Left hindlimb (tissue), 1 donor: ENCODE measurements around the gene OPCML.

Experiments
- DNase-seq: peaks from one replicate; pipeline ENCODE4 v3.0.0-alpha.2; 2018

Gene OPCML

GRCh38 chr11:133012803-133013202 is 519.5 kb downstream of the OPCML start:
- no peak for DNase-seq

DNA sequence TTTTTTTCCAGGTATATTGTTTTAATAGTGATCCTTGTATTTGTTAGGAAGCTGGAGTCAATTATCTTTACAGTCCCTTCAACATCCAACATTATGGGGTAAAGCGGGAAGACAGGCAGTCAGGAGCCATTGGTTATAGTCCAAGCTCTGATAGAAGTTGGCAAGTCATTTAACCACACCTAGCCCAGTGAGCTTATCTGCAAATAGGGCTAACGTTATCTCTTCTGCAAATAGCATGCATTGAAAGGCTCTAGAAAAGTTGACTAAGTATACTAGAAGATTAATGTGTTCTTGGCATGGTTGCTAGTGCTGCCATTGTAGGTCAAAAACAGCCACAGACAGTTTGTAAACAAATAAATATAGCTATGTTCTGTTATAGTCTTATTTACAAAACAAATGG is 520.7 kb downstream of the OPCML start:
- no peak for DNase-seq

DNA sequence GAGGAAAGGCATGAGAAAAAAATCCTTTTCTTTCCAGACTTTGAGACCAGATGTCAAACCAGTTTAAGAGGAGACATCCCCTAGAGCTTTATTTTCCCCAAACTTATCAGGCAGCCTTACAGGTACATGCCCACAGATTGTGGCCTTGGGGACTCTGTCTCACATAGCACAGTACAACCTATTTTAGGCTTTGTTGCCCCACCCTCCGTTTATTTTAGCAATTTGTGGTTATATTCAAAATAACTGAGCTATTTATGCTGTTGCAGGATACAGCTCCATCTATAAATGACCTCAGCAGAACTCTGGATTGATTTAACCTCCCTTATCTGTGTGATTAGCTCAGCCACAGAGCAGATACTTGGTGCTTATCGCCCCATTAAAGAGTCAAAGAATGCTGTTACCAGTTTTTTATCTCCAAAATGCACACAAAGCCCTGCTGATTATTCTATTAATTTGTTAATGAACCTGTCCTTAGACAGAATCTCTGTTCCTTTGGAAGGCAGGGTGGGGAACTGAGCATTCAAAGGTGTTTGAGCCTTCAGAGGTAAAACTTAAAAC is 525.2 kb downstream of the OPCML start:
- DNase-seq, result no peak

DNA sequence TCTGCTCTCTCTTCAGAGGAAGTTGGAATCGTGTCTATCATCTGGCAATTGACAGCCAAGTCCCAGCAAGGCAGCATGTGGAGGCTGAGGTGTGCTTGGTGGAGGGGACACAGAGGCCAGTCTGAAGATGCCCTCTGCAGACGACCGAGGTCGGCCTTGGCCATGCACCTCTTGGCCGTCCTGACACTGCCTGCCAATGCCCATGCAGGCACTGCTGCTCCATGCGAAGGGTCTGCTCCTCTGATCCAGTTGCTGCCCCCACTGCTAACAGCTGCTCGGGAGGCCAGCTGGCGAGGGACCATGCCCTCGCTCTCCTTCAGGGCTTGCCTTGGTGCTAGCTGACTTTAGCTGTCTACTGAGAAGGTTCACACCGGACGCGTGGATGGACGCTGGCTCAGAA is 527.9 kb downstream of the OPCML start:
- no peak for DNase-seq

- DNase-seq, result no peak
Measured at GRCh38 chr11:132999516-132999915, 532.8 kb downstream of the OPCML start.

DNA sequence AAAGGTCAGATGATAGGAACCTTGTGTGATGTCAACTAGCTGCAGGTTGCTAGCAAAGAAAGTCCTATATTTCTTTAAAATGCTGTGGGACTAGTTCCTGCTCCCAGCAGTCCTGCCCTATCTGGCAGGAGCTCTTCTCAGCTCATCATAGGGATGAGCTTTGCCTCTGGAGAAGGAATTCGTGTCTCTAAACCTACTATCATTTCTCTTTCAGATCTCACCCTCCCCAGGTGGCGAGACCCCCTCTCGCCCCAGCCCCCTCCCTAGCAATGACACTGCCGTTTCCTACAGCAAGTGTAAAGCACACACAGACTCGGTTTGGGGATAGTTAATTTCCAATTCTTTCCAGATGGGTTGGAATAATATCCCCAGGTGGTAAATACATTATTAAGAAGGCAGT is 533.3 kb downstream of the OPCML start:
- DNase-seq, result no peak

DNA sequence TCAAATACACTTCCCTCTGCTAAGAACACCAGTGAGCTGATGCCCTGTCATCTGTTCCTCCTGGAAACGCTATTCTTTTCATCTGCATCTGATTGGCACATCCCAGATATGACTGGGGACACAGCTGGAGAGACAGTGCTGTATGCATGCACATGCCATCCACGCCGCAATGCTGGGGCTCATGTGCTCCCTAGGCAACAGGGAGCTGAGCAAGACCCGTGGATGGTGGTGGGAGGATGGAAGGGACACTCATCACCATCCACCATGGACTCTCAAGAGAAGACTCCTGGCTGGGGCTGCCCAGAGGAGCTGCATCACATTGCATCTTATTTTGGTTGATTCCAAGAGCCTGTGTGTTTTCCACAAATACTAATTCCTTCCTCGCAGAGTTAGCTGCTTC is 534.9 kb downstream of the OPCML start:
- DNase-seq, result no peak

DNA sequence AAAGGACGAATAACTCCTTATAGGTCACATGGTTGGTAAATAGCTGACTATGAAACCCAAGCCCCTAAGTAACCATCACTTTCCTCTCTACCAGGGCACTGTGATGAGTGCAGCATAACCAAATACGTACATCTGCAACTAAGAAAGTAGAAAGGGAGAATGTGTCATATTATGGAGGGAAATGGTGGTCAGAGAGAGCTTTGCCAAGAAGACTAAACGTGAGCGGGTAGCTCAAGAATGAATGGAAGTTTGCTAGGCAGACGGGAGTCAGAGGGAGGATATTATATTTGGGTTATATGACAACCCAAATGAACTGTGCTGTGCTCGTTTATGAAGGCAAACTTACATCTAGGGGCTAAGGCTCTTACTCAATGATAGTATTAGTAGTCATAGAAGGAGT is 537.3 kb downstream of the OPCML start:
- no peak for DNase-seq

GRCh38 chr11:132993991-132994502 is 538.3 kb downstream of the OPCML start:
- DNase-seq, result no peak

DNA sequence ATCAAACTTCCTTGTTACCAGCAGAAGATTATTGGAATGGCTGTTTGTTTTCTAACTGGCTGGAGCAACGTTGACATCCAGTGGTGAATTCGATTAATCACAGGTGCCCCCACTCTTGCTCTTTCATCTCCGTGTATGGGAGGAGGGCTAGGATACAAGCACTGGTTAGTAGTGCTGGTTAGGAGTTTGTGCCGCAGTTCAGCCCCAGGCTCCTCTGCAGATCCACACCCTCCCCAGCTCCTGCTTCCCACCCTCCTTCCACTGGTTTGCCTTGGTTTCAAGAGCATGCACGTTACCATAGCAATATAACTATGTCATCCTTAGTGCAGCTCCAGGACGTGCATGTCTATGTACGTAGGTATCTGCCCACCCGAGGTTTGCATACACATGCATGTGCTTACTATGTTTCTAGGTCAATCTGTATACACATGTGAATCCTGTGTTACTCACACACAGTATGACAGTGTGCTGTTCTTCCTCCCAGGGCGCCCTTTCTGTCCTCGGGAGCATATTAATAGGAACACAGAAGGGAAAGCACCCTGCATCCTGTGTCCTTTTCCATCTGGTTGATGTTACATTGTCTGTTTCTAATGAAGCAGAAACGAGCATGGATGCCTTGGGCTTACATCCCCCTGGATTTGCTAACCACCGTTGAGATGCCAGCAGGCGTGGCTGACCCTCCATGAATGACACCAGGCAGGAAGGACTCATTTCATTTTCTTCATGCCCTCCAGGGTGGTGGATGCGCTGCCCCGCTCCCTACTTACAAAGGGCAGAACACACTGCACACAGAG is 539.3 kb downstream of the OPCML start:
- no peak for DNase-seq

- no peak for DNase-seq
Measured at GRCh38 chr11:132988411-132988810, 543.9 kb downstream of the OPCML start.

DNA sequence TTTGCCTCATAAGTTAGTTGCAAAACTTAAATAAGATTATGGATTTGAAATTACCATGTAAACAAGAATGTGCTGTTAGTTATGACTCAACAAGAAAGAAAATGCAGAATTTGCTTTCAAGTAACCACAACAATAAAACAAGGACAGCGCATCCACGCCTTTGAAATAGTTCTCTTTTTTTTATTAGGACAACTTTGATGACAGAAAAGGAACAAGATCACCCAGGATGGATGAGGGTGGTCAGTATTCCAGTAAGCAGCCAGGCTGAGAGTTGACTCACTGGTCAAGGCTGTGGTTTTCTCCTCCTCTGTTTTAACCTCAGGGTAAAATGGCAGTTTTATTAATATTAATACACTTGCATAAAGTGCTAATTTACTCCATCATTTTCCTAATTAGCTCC is 544.4 kb downstream of the OPCML start:
- DNase-seq, result no peak

GRCh38 chr11:132983641-132983978 is 548.7 kb downstream of the OPCML start:
- no peak for DNase-seq

DNA sequence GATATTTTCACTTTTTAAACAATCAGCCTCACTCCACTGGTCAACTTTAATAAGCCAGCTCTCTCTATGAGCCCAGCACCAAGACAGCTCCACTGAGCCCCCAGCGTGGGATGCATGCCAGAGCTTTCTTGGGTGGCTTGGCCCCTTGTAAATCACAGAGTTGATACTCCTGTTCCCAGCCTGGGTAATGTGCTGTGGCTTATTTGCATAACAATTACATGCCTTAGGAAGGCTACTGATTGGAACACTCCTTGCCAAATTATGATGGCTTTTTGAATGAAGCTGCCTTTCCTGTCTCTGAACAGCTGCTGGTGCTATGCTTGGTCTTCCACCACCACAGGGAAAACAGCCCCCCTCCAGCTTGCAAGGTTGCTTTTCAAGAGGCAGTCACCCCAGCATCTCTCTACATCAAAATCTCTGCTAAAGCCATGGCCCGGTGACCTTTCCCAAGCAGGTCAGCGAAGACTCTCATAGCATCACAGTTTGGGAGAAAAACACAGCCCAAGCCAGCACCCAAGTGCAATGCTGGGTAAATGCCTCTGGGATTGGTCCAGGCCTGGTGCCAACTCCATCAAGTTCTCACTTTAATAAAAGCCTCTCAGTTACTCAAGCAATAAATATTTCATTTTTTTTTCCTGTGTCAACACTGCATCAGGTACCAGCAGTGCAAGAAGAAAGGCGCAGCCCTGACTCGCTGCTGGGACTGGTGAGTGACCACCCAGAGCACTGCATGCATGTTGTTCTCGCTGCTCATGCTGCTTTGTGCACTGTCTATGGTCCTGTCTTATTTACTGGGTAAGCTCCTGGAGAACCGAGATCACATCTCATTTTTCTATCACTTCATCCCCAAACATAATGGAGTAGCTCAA is 549.3 kb downstream of the OPCML start:
- no peak for DNase-seq

GRCh38 chr11:132981131-132981956 is 551.0 kb downstream of the OPCML start:
- DNase-seq, result no peak

- no peak for DNase-seq
Measured at GRCh38 chr11:132980670-132981069, 551.6 kb downstream of the OPCML start.

- DNase-seq, result no peak
Measured at GRCh38 chr11:132977746-132978145, 554.6 kb downstream of the OPCML start.

DNA sequence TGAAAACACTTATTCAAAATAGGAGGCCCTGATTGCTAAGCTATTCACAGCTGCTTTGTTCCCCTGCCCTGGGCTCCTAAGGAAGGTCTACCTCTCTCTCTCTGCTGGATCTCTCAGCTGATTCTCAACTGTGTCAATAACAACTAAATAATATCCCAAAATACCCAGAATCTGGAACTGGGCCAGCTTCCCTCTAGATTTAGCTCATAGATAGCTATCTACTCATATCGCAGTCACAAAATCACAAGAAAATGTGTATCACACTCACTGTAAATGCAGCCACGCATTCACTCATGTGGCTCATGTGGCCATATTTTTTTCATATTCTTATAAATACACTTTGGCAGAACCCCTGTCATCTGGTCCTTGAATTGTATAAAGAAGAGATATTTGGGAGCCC is 555.1 kb downstream of the OPCML start:
- DNase-seq, result no peak

DNA sequence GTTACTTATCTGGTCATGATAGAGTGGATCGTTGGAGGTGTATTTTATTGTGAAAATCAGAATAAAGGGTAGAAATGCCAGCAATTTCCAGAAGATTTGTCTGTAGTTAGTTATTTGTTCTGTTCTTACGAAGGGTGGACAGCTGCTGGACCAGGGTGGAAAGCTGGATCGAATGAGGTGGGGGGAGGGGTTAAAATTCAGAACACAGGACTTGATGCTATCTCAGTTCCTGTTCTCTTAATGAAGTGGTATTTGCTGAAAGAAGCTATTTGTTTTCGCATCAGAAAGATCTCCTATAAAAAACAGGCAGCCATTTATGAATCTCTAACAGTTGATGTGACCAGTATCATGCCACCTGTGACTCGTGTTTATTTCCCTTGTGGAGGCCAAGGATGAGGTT is 556.2 kb downstream of the OPCML start:
- DNase-seq, result no peak

GRCh38 chr11:132973686-132974085 is 558.6 kb downstream of the OPCML start:
- no peak for DNase-seq

DNA sequence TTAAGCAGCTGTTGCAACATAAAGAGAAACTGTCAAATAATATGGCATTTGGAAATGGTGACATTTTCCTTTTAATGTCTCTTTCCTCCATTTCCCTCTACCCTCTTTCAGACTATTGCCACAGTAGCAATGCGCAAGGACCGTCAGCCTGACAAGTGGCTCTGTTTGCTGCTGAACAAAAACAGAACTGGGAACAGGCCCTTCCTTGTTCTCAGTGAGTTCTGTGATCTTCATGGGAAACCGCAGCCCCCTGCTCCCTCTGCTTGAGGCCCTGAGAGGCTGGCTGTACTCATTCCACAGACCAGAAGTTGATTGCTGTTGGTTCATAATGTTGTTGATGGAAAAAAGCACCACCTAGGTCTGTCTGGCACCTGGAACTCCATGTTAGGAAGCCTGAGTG is 559.7 kb downstream of the OPCML start:
- DNase-seq, result no peak

- no peak for DNase-seq
Measured at GRCh38 chr11:132971351-132971750, 561.0 kb downstream of the OPCML start.

- DNase-seq, result no peak
Measured at GRCh38 chr11:132969892-132970291, 562.4 kb downstream of the OPCML start.
